ENCODE results near the gene ART3. TPM values are rescaled to one million over a fixed set of nuclear protein-coding genes. Genes with fewer than 3 reads are reported as not detected.

The ART3 gene
- total RNA-seq (10 to 100 TPM; 52.5 to 73.9 TPM), polyA plus RNA-seq (ENCODE audit: insufficient read depth, low read depth, low replicate concordance) (166 TPM)
- long read RNA-seq, donor 1 = 0 reads
- long read RNA-seq, donor 2 = 0 reads

- TF ChIP-seq CTCF (IDR thresholded peaks at IDR 0.05) (no peak), POLR2A (IDR thresholded peaks at IDR 0.05) (no peak)
- no peaks in the 10 kb centered on the region for H3K36me3 ChIP-seq (ENCODE audit: low read depth, missing control alignments)
- no peak for DNase-seq
- intact Hi-C loops (cut with DNase I; ENCODE audit: low total_unique reads) = no loop called here
- H3K9me3 ChIP-seq = no peaks in the 10 kb centered on the region
- no peak within 1 kb of the TSS for H3K27ac ChIP-seq
- H3K4me3 ChIP-seq = no peak within 1 kb of the TSS
- no peaks in the 10 kb centered on the region for H3K4me1 ChIP-seq
- no peaks in the 10 kb centered on the region for H3K27me3 ChIP-seq
- WGBS, 2 donors = 41 to 67% methylated on average over 1 of the region's 1 CpG
Measured at GRCh38 chr4:76074468-76074867, at the start of gene ART3. Gene ART3, plus strand, starts transcription at chr4:76074709. Its CDS starts 1,181 bp downstream, at chr4:76075890.

GRCh38 chr4:76028350-76028765, 46.2 kb upstream of the ART3 start:
- Histone ChIP-seq H3K4me1 (no peaks in the 10 kb centered on the region), H3K27ac (no peak overlapping the region), H3K36me3 (ENCODE audit: low read depth, missing control alignments) (no peaks in the 10 kb centered on the region), H3K4me3 (no peak overlapping the region), H3K27me3 (no peaks in the 10 kb centered on the region), H3K9me3 (no peaks in the 10 kb centered on the region)
- no peak for TF ChIP-seq CTCF (IDR thresholded peaks at IDR 0.05)
- no peak for TF ChIP-seq POLR2A (IDR thresholded peaks at IDR 0.05)
- 20 to 33% methylated on average over 6 of the region's 6 CpGs for WGBS, 2 donors
- intact Hi-C loops (cut with DNase I; ENCODE audit: low total_unique reads) = no loop called here
- DNase-seq = no peak

- Histone ChIP-seq H3K4me1 (no peaks in the 10 kb centered on the region), H3K9me3 (no peaks in the 10 kb centered on the region), H3K36me3 (ENCODE audit: low read depth, missing control alignments) (no peaks in the 10 kb centered on the region), H3K4me3 (no peak overlapping the region), H3K27me3 (no peaks in the 10 kb centered on the region), H3K27ac (no peak overlapping the region)
- TF ChIP-seq POLR2A (IDR thresholded peaks at IDR 0.05) = no peak
- TF ChIP-seq CTCF (IDR thresholded peaks at IDR 0.05) = no peak
- intact Hi-C loops (cut with DNase I; ENCODE audit: low total_unique reads) = no loop called here
- WGBS, 2 donors = 60 to 74% methylated on average over 2 of the region's 2 CpGs
- no peak for DNase-seq
Measured at GRCh38 chr4:76029300-76029699, 45.2 kb upstream of the ART3 start.

GRCh38 chr4:76035141-76035540, 39.4 kb upstream of the ART3 start:
- Histone ChIP-seq H3K27me3 (no peaks in the 10 kb centered on the region), H3K4me1 (no peaks in the 10 kb centered on the region), H3K9me3 (no peaks in the 10 kb centered on the region), H3K4me3 (no peak overlapping the region), H3K27ac (no peak overlapping the region), H3K36me3 (ENCODE audit: low read depth, missing control alignments) (no peaks in the 10 kb centered on the region)
- intact Hi-C loops (cut with DNase I; ENCODE audit: low total_unique reads) = no loop called here
- 71 to 73% methylated on average over 3 of the region's 3 CpGs for WGBS, 2 donors
- TF ChIP-seq CTCF (IDR thresholded peaks at IDR 0.05) (no peak), POLR2A (IDR thresholded peaks at IDR 0.05) (no peak)
- no peak for DNase-seq

- H3K4me1 ChIP-seq = no peaks in the 10 kb centered on the region
- intact Hi-C loops (cut with DNase I; ENCODE audit: low total_unique reads) = no loop called here
- TF ChIP-seq CTCF (IDR thresholded peaks at IDR 0.05) = no peak
- no peak for TF ChIP-seq POLR2A (IDR thresholded peaks at IDR 0.05)
- no peak within 1 kb of the TSS for H3K4me3 ChIP-seq
- H3K27me3 ChIP-seq = no peaks in the 10 kb centered on the region
- H3K36me3 ChIP-seq (ENCODE audit: low read depth, missing control alignments) = no peaks in the 10 kb centered on the region
- 85 to 88% methylated on average over 2 of the region's 2 CpGs for WGBS, 2 donors
- DNase-seq = no peak
- H3K9me3 ChIP-seq = no peaks in the 10 kb centered on the region
- no peak within 1 kb of the TSS for H3K27ac ChIP-seq
Measured at GRCh38 chr4:76035799-76036380, 38.6 kb upstream of the ART3 start, which contains the start of gene CXCL11. Gene CXCL11, minus strand, starts transcription at chr4:76036070. Its CDS starts 83 bp downstream, at chr4:76035987.
